Kidney (tissue), 14 donors: ENCODE measurements around the gene MATR3. TPM values are rescaled to one million over a fixed set of nuclear protein-coding genes. Genes with fewer than 3 reads are reported as not detected.

Source experiments
- DNase-seq, 5 donors: peaks; one replicate each; pipeline ENCODE4 v3.0.0-alpha.2; 2013 to 2020
- FAIRE-seq: peaks from 2 replicates; lab custom pipeline; 2012; peaks lifted over from hg19 to GRCh38; lab: Jason Lieb, UNC
- H3K27ac ChIP-seq, 2 donors: one replicate each; pipeline ENCODE4 v1.7.0; 2013; ENCODE audit warnings: low read depth in 2 of 2, low read length in 2 of 2, inconsistent platforms in 1 of 2
- H3K27me3 ChIP-seq: one replicate; pipeline ENCODE4 v1.7.1; 2013; ENCODE audit warnings: low read length, inconsistent platforms; ENCODE audit not compliant: control insufficient read depth, insufficient read depth
- H3K36me3 ChIP-seq, 3 donors: one replicate each; pipeline versions ENCODE4 v1.7.0 to v1.7.1; 2013; ENCODE audit warnings: low read length in 3 of 3, control low read depth in 1 of 3, inconsistent platforms in 1 of 3; ENCODE audit not compliant: insufficient read depth in 3 of 3, control insufficient read depth in 2 of 3
- H3K4me1 ChIP-seq, 3 donors: one replicate each; pipeline versions ENCODE4 v1.7.0 to v1.7.1; 2013; ENCODE audit warnings: low read length in 3 of 3, inconsistent platforms in 1 of 3, low read depth in 1 of 3; ENCODE audit not compliant: control insufficient read depth in 2 of 3, insufficient read depth in 2 of 3
- H3K4me3 ChIP-seq, 3 donors: one replicate each; pipeline versions ENCODE4 v1.7.0 to v1.8.1; 2013; ENCODE audit warnings: low read length in 3 of 3, control low read depth in 1 of 3, inconsistent platforms in 1 of 3
- H3K9ac ChIP-seq, 3 donors: one replicate each; pipeline versions ENCODE4 v1.7.0 to v1.7.1; 2013; ENCODE audit warnings: low read length in 3 of 3, control low read depth in 1 of 3, inconsistent platforms in 1 of 3
- H3K9me3 ChIP-seq, 3 donors: one replicate each; pipeline versions ENCODE4 v1.7.0 to v1.7.1; 2013; ENCODE audit warnings: low read length in 3 of 3, control low read depth in 1 of 3, inconsistent platforms in 1 of 3; ENCODE audit not compliant: control insufficient read depth in 2 of 3, insufficient read depth in 1 of 3
- intact Hi-C: fragments of 100-400 bp; cut with DNase I; formaldehyde crosslinking; loops from one replicate; pipeline ENCODE4 v1.11.1; 2022
- polyA plus RNA-seq: library from polyadenylated mRNA; stranded (reverse); fragments of 350-450 nt; fragmentation: Illumina TruSeq; extraction: RNeasy Lipid Tissue Mini Kit (QIAGEN cat#74804); gene quantifications from one replicate; pipeline ENCODE4 v1.2.3, GENCODE V29; 2014; ENCODE audit warnings: low read depth, low replicate concordance; ENCODE audit not compliant: insufficient read depth
- total RNA-seq: library from RNA; stranded (reverse); fragmentation: NEBNext Ultra II Directional; extraction: Animal tissue kit (Norgen Biotek cat#: 25700); gene quantifications from one replicate; pipeline ENCODE4 v1.2.1, GENCODE V29; 2021
- TF ChIP-seq, protein P1 (sequence below): IDR thresholded peaks from 3 replicates; pipeline ENCODE4 v1.5.1; 2012; ENCODE audit warnings: mild to moderate bottlenecking, moderate library complexity, borderline replicate concordance; ENCODE audit not compliant: insufficient read depth; ENCODE audit errors: extremely low read depth
- donor health status: control.
- donor health status: control.
- donor health status: control.
- donor health status: control.
- donor health status: control.
- donor health status: DM: yes; HTN: yes; CAD: no.
- donor health status: Normal renal cell carcinoma (clear cell type).

The MATR3 gene
- total and polyA plus RNA-seq, 2 donors from 2014 or later: 124 to 215 TPM

DNA sequence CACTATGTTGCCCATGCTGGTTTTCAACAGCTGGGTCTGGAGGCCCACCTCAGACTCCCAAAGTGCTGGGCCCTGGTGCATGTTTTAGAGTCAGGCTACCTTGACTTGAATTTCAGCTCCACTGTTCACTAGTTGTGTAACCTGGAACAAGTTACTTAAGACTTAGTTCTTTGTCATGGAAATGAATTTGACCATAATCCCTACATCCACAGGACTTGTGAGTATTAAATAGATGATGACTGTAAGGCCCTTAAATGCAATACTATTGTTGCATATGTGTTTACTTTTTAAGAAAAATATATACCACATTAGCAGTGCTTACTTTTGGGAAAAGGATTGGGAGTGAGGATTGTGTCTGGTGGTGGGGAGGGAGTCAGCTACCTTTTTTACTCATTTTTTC lies 64.5 kb downstream of the MATR3 start:
- TF ChIP-seq, protein P1, sequence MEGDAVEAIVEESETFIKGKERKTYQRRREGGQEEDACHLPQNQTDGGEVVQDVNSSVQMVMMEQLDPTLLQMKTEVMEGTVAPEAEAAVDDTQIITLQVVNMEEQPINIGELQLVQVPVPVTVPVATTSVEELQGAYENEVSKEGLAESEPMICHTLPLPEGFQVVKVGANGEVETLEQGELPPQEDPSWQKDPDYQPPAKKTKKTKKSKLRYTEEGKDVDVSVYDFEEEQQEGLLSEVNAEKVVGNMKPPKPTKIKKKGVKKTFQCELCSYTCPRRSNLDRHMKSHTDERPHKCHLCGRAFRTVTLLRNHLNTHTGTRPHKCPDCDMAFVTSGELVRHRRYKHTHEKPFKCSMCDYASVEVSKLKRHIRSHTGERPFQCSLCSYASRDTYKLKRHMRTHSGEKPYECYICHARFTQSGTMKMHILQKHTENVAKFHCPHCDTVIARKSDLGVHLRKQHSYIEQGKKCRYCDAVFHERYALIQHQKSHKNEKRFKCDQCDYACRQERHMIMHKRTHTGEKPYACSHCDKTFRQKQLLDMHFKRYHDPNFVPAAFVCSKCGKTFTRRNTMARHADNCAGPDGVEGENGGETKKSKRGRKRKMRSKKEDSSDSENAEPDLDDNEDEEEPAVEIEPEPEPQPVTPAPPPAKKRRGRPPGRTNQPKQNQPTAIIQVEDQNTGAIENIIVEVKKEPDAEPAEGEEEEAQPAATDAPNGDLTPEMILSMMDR: no peak

DNA sequence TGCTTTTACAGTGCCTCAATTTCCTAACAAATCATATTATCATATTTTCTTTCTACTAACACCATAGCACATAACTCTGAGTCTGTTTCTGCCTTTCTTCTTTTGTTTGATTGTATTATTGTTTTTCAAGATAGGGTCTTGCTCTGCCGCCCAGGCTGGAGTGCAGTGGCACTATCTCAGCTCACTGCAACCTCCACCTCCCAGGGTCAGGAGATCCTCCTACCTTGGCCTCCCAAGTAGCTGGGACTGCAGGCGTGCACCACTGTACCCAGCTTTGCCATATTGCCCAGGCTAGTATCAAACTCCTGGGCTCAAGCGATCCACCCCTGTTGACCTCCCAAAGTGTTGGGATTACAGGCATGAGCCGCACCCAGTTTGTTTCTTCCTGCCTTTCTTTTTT lies 66.8 kb downstream of the MATR3 start:
- Histone ChIP-seq H3K9ac (no peak overlapping the region), H3K36me3 (peaks cover 0 to 11% (median 6%) of the 10 kb centered on the region in 3 donors), H3K27ac (no peak overlapping the region), H3K9me3 (no peaks in the 10 kb centered on the region), H3K4me1 (no peaks in the 10 kb centered on the region), H3K27me3 (no peaks in the 10 kb centered on the region), H3K4me3 (no peak overlapping the region)
- no peak for FAIRE-seq
- no peak for DNase-seq
- TF ChIP-seq, protein P1: no peak
- intact Hi-C loops: no loop called here

More for the DNA sequence above, 64.5 kb downstream of the MATR3 start:
- H3K4me1 ChIP-seq: no peaks in the 10 kb centered on the region
- FAIRE-seq: no peak
- no peak for DNase-seq
- H3K9ac ChIP-seq: no peak overlapping the region
- H3K27me3 ChIP-seq: no peaks in the 10 kb centered on the region
- no peak overlapping the region for H3K4me3 ChIP-seq
- no peak overlapping the region for H3K27ac ChIP-seq
- intact Hi-C loops: no loop called here
- no peaks in the 10 kb centered on the region for H3K9me3 ChIP-seq
- H3K36me3 ChIP-seq: peaks cover 0 to 5% (median 0%) of the 10 kb centered on the region in 3 donors

DNA sequence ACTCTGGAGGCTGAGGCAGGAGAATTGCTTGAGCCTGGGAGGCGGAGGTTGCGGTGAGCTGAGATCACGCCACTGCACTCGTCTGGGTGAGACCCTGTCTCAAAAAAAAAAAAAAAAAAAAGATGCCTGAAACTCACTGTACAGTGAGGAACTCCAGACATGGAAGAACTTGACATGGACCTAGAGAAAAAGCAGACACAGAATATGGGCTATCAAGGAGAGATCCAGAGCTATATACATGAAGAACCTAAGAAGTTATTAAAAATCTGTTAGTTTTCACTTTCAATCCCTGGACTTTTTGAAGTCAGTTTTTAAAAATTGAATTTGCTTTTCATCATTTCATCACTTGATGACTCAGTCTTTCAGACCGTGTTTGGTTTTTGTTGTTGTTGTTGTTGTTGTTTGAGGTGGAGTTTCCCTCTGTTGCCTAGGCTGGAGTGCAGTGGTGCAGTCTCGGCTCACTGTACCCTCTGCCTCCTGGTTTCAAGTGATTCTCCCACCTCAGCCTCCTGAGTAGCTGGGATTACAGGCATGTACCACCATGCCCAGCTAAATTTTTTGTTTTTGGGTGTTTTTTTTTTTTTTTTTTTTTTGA lies 68.4 kb downstream of the MATR3 start:
- intact Hi-C loops: no loop called here
- TF ChIP-seq, protein P1: no peak

More for the DNA sequence above, 68.4 kb downstream of the MATR3 start:
- Histone ChIP-seq H3K4me3 (no peak overlapping the region), H3K4me1 (no peaks in the 10 kb centered on the region), H3K9ac (no peak overlapping the region), H3K36me3 (peaks cover 0 to 27% (median 9%) of the 10 kb centered on the region in 3 donors), H3K27ac (no peak overlapping the region), H3K27me3 (no peaks in the 10 kb centered on the region), H3K9me3 (no peaks in the 10 kb centered on the region)
- FAIRE-seq (no peak), DNase-seq (no peak)
